VCaP (cell line): ENCODE data around the gene MAP2K1.

Source experiments
- H3K27ac ChIP-seq: fragments of 450-650 bp; 2 replicates; pipeline ENCODE4 v1.5.1; 2017
- TF ChIP-seq, protein P1 (sequence below): fragments of 450-650 bp; conservative IDR thresholded peaks from 2 replicates; pipeline ENCODE4 v1.5.1; 2017; ENCODE audit warnings: mild to moderate bottlenecking, moderate library complexity

Gene MAP2K1

DNA sequence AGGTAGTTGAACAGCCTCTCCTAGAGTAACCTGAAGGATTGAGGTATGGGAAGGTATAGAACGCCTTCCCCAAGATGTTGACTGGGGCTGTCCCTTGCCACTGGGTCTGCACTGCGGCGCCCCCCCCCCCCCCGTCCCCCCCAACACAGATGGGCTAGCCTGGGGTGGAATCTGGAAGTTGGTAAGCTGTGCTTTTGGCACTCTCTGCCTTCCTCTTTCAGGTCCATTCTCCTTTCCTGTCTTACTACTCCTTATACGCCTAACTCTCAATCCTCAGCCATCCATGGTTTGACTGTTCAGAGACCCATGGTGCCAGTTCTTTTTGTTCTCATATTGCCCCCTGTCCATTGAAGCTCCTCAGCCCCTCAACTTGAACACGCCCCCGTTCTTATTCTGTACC is 42.8 kb downstream of the MAP2K1 start:
- TF ChIP-seq, protein P1, sequence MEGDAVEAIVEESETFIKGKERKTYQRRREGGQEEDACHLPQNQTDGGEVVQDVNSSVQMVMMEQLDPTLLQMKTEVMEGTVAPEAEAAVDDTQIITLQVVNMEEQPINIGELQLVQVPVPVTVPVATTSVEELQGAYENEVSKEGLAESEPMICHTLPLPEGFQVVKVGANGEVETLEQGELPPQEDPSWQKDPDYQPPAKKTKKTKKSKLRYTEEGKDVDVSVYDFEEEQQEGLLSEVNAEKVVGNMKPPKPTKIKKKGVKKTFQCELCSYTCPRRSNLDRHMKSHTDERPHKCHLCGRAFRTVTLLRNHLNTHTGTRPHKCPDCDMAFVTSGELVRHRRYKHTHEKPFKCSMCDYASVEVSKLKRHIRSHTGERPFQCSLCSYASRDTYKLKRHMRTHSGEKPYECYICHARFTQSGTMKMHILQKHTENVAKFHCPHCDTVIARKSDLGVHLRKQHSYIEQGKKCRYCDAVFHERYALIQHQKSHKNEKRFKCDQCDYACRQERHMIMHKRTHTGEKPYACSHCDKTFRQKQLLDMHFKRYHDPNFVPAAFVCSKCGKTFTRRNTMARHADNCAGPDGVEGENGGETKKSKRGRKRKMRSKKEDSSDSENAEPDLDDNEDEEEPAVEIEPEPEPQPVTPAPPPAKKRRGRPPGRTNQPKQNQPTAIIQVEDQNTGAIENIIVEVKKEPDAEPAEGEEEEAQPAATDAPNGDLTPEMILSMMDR: no peak
- no peak overlapping the region for H3K27ac ChIP-seq

DNA sequence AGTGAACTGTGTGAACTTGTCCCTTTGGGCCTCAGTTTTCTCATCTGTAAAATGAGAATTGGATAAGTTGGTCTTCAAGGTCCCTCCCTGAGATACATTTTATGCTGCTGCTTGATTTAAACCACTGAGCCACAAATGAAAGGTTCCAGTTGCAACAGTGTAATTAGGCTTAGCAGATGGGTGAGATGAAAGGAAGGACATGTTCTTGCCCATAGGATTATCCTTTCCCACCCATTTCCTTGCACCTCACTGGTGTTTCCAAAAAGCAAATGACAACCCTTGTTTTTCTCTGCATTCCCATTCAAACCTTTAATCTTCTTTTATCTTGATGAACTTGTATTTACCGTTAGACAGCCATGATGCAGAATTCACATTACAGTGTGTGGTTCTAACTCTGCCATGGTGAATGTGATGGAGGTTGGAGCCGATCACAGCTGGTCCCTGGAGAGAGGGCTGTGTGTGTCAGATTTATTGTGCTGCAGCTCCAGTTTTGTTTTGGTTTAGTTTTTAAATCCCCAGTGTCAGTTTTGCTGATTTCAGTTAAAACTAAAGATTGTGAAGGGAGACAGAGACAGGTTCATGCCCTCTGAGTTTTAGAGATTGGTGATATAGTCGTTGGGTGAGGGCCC is 44.0 kb downstream of the MAP2K1 start:
- TF ChIP-seq, protein P1: no peak
- no peak overlapping the region for H3K27ac ChIP-seq

DNA sequence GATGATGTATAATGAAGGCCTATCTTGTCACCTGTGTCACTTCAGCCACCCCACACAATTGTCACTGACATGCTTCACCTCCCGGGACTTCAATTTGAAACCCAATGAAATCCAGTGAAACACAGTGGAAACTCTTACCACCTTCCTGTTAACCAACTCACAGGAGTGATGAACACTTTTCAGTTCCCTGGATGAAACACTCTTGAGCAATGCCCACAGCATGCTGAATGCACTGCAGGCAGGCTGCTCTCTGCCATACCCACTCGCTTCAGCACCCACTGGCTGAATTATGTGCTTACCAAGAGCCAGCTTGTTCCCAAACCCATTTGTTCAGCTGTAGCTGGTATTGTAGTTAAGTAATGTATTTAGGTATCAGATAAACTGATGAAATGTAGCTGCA is 47.0 kb downstream of the MAP2K1 start:
- no peak overlapping the region for H3K27ac ChIP-seq
- TF ChIP-seq, protein P1: no peak

DNA sequence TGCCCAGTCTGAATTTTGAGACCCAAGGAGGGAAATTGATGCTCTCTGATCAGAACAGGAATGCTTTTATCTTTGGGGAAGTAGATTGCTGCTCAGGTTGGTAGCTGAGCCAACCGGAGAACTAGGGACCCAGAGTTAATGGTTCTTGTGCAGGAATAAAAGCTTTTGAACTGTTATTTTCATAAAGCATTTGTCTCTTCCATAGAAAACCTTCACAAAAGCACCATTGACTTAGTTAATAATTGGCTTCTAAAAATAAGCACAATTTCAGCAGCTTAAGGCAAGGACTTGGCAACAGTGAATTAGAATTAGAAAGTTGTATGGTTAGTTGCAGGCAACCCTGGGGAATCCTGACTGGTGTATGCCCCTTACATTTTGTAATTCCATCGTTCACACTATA is 53.8 kb downstream of the MAP2K1 start:
- TF ChIP-seq, protein P1: no peak
- no peak overlapping the region for H3K27ac ChIP-seq

DNA sequence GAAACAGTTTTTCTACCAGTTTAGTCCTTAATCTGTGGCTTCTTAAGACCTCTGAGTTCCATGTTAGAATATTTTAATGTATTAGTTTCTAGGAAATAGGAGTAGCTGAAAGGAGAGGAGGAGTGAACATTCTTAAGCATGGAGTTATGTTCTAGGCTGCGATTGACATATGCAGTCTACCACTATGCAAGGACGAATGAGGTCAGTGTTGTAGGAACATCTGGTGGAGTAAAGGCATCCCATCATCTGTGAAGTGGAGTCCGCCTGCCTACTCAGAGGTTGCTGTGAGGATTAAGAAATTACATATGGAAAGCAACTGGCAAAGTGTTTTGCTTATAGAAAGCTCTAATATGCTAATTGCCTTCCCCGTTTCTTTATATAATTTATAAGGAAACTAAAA is 65.7 kb downstream of the MAP2K1 start:
- TF ChIP-seq, protein P1: no peak
- H3K27ac ChIP-seq: no peak overlapping the region

DNA sequence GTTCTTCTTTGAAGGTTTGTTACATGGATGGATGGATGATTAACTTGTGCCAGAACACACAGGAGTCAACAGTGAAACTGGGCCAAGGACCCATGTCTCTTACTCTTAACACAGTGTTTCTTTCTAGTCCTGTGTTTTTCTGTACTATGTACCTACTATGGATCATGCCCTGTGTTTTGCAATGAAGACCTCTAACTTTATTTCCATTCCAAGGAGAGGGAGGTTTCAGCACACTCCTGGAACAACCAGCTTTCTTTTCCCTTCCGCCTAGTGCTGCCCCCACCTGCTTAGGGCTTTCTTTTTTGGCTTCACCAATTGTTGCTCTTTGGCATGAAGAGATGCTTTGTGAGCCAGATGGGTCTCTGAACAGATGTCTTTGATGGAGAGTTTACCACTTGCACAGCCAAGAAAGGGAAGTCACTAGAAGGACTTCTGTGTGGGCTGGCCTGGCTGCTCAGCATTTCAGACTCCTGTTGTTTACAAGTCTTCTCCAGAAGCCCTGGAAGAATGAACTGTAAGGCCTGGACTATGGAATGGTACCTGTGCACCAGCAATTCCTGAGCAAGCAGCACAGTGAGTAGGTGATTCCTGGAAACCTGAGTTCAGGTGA is 66.4 kb downstream of the MAP2K1 start:
- no peak overlapping the region for H3K27ac ChIP-seq
- TF ChIP-seq, protein P1: no peak

DNA sequence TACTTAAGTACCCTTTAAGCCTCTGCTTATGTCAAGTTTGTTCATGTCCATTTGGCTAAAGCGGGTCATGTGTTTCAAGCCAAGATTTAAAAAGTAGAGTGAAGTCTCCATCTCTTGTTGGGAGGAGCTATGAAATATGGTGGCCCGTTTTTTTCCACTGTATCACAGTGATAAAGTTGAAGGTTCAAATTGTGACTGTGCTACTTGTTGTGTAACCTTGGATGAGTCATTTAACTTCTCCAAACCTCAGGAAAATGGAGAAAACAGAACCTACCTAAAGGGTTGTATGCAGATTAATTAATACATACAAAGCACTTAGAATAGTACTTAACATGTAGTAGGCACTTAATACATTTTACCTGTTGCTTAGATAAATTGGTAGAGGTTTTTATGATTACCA is 67.4 kb downstream of the MAP2K1 start:
- TF ChIP-seq, protein P1: no peak

More for the DNA sequence above, 67.4 kb downstream of the MAP2K1 start:
- no peak overlapping the region for H3K27ac ChIP-seq
